Left ventricle myocardium inferior (tissue), 1 donor: ENCODE data around the gene CADPS. TPM values are rescaled to one million over a fixed set of nuclear protein-coding genes. Genes with fewer than 3 reads are reported as not detected.

Source experiments
- DNase-seq: peaks from one replicate; pipeline ENCODE4 v3.0.0-alpha.2; 2020
- H3K27ac ChIP-seq: fragments of 200-600 bp; replicated peaks from 2 replicates; pipeline ENCODE4 v1.8.0; 2021
- H3K27me3 ChIP-seq: fragments of 200-600 bp; 2 replicates; pipeline ENCODE4 v1.8.0; 2021; ENCODE audit warnings: low read depth
- H3K36me3 ChIP-seq: fragments of 200-600 bp; 2 replicates; pipeline ENCODE4 v1.8.0; 2021
- H3K4me1 ChIP-seq: fragments of 200-600 bp; 2 replicates; pipeline ENCODE4 v1.8.0; 2021
- H3K4me3 ChIP-seq: fragments of 200-600 bp; 2 replicates; pipeline ENCODE4 v1.8.0; 2021; ENCODE audit warnings: mild to moderate bottlenecking, moderate library complexity
- H3K9me3 ChIP-seq: fragments of 200-600 bp; replicated peaks from 2 replicates; pipeline ENCODE4 v1.8.0; 2021
- CTCF ChIP-seq: fragments of 200-600 bp; IDR thresholded peaks from 2 replicates; pipeline ENCODE4 v1.8.0; 2021; ENCODE audit warnings: antibody characterized with exemption, mild to moderate bottlenecking, borderline replicate concordance
- intact Hi-C: fragments of 100-400 bp; cut with micrococcal nuclease; formaldehyde crosslinking; loops from one replicate; pipeline ENCODE4 v1.11.0; 2022
- total RNA-seq: library from RNA; stranded (reverse); fragmentation: NEBNext Ultra II Directional; extraction: Animal tissue kit (Norgen Biotek cat#: 25700); gene quantifications from one replicate; pipeline ENCODE4 v1.2.1, GENCODE V29; 2021
- donor health status: DM: no; HTN: yes; CAD: no; lungs with severe emphysema.

Gene CADPS
- total RNA-seq, 1 donor from 2014 or later, result 25.0 TPM

GRCh38 chr3:62562596-62562995 is 312.6 kb downstream of the CADPS start:
- no peak overlapping the region for H3K4me3 ChIP-seq
- intact Hi-C loops, result no loop called here
- H3K27me3 ChIP-seq, result no peaks in the 10 kb centered on the region
- no peaks in the 10 kb centered on the region for H3K36me3 ChIP-seq
- no peak for TF ChIP-seq CTCF
- H3K9me3 ChIP-seq, result no peaks in the 10 kb centered on the region
- DNase-seq, result no peak
- peaks cover 6% of the 10 kb centered on the region for H3K4me1 ChIP-seq
- H3K27ac ChIP-seq, result no peak overlapping the region

- Histone ChIP-seq H3K27me3 (no peaks in the 10 kb centered on the region), H3K27ac (no peak overlapping the region), H3K9me3 (no peaks in the 10 kb centered on the region), H3K36me3 (no peaks in the 10 kb centered on the region), H3K4me1 (peaks cover under 1% of the 10 kb centered on the region), H3K4me3 (no peak overlapping the region)
- intact Hi-C loops, result no loop called here
- TF ChIP-seq CTCF, result no peak
- DNase-seq, result no peak
Observed at GRCh38 chr3:62562017-62562416, 313.2 kb downstream of the CADPS start.

DNA sequence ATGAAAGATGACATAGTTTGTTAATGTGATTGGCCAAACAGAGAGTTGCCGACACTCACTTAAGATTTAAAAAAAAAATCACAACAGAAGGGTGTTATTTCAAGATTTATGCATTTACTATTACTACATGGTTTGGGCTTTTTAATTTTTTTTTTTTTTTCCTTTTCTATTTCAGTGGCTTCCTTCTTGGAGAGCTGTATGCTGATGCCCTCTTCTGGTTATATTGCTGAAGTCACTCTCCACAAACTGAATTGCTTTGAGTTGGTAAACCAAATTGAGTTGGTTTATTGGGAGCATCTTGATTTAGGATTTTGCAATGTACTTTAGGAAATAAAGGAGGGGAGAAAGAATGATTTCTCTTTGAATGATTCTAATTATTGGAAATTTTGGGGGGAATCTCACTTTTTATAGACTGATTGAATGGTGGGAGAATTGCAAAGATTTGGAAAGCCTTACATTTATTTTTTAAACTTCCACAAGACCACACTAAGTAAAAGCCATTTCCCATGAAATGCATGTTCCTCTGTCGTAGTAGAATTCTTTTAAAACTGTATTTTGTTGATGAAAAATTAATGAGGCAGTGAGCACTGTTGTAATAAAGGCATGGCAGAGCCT is 315.3 kb downstream of the CADPS start:
- TF ChIP-seq CTCF, result peak; percentile 45
- H3K4me3 ChIP-seq, result no peak overlapping the region
- intact Hi-C loops, result no loop called here
- H3K27me3 ChIP-seq, result no peaks in the 10 kb centered on the region
- no peaks in the 10 kb centered on the region for H3K36me3 ChIP-seq
- no peaks in the 10 kb centered on the region for H3K9me3 ChIP-seq
- DNase-seq, result no peak
- H3K27ac ChIP-seq, result no peak overlapping the region
- no peaks in the 10 kb centered on the region for H3K4me1 ChIP-seq

- H3K9me3 ChIP-seq, result no peaks in the 10 kb centered on the region
- H3K27me3 ChIP-seq, result no peaks in the 10 kb centered on the region
- intact Hi-C loops, result no loop called here
- H3K4me3 ChIP-seq, result no peak overlapping the region
- H3K36me3 ChIP-seq, result no peaks in the 10 kb centered on the region
- peak; percentile 34 for TF ChIP-seq CTCF
- DNase-seq, result no peak
- no peak overlapping the region for H3K27ac ChIP-seq
- H3K4me1 ChIP-seq, result no peaks in the 10 kb centered on the region
Observed at GRCh38 chr3:62558549-62559112, 316.6 kb downstream of the CADPS start.

DNA sequence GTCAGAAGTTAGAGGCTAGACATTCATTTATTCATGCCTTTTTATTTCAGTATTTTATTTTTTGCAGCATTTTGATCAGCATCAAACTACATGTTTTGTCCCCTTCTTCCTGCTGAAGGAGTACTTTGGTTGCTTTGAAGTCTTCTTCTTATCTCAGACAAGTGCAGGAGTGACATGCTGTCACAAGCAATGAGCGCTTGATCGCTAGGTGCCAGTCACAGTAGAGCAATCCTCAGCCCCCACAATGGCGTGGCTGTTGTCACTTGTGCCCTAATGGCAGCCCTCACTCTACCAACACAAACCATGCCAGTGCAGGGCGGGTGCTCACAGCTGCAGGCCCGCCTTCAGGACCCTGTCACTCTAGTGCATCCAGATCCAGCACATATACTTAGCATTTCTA is 317.2 kb downstream of the CADPS start:
- no peak for TF ChIP-seq CTCF
- Histone ChIP-seq H3K27ac (no peak overlapping the region), H3K36me3 (no peaks in the 10 kb centered on the region), H3K4me3 (no peak overlapping the region), H3K4me1 (no peaks in the 10 kb centered on the region), H3K9me3 (no peaks in the 10 kb centered on the region), H3K27me3 (no peaks in the 10 kb centered on the region)
- intact Hi-C loops, result no loop called here
- DNase-seq, result no peak
